ENCODE results near the gene MILR1. TPM values are rescaled to one million over a fixed set of nuclear protein-coding genes. Genes with fewer than 3 reads are reported as not detected.

The MILR1 gene
- total RNA-seq, 4 donors from 2014 or later = 2.3 to 14.6 (median 6.8) TPM; not detected in 1

DNA sequence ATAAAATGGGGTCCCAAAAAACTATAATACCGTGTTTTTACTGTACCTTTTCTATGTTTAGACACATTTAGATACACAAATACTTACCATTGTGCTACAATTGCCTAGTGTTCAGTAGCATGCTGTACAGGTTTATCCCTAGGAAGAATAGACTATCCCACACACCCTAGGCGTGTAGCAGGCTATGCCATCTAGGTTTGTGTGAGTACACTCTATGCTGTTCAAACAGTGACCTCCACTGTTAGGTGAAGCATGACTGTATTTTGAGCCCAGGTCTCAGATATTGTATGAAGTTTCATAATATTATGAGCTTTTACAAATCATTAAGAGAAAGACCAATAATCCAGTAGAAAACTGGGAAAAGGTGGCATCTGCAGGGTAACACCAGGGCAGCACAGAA is 23.6 kb downstream of the MILR1 start:
- no peaks in the 10 kb centered on the region for H3K27me3 ChIP-seq
- TF ChIP-seq, protein P1, sequence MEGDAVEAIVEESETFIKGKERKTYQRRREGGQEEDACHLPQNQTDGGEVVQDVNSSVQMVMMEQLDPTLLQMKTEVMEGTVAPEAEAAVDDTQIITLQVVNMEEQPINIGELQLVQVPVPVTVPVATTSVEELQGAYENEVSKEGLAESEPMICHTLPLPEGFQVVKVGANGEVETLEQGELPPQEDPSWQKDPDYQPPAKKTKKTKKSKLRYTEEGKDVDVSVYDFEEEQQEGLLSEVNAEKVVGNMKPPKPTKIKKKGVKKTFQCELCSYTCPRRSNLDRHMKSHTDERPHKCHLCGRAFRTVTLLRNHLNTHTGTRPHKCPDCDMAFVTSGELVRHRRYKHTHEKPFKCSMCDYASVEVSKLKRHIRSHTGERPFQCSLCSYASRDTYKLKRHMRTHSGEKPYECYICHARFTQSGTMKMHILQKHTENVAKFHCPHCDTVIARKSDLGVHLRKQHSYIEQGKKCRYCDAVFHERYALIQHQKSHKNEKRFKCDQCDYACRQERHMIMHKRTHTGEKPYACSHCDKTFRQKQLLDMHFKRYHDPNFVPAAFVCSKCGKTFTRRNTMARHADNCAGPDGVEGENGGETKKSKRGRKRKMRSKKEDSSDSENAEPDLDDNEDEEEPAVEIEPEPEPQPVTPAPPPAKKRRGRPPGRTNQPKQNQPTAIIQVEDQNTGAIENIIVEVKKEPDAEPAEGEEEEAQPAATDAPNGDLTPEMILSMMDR (IDR thresholded peaks at IDR 0.05) = no peak
- TF ChIP-seq POLR2A (IDR thresholded peaks at IDR 0.05) = no peak
- H3K9me3 ChIP-seq = no peaks in the 10 kb centered on the region
- no peaks in the 10 kb centered on the region for H3K36me3 ChIP-seq
- 89 to 95% methylated on average over 2 of the region's 2 CpGs for WGBS, 2 donors
- H3K27ac ChIP-seq = no peak overlapping the region
- intact Hi-C loops (cut with DNase I) = no loop called here
- no peak overlapping the region for H3K4me3 ChIP-seq (replicated peaks in 1 of 3)
- no peaks in the 10 kb centered on the region for H3K4me1 ChIP-seq
- no peak for DNase-seq

DNA sequence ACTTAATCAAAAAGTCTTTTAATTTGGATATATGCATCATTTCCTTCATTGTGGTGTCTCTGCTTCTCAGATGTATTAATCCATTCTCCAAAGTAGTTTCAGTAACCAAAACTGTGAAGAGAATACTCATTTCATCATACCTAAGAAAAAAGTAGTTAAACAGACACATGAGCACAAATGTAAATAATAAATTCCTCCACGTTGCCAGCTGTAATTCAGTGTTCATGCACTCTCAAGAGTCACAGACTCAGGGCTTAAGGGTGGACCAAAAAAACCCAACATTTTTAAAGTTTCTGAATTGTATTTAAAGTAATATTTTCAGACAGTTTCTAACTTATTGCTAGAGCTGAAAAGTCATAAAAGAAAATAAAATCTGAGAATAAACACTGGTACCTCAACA is 28.9 kb downstream of the MILR1 start:
- H3K27me3 ChIP-seq = no peaks in the 10 kb centered on the region
- H3K9me3 ChIP-seq = no peaks in the 10 kb centered on the region
- H3K36me3 ChIP-seq = no peaks in the 10 kb centered on the region
- H3K27ac ChIP-seq = peak overlapping the region in 1 of 3 donors; percentile 34
- no peak overlapping the region for H3K4me3 ChIP-seq (replicated peaks in 1 of 3)
- no peak for DNase-seq
- TF ChIP-seq POLR2A (IDR thresholded peaks at IDR 0.05) = no peak
- TF ChIP-seq, protein P1 (IDR thresholded peaks at IDR 0.05) = no peak
- peaks cover 0 to 5% of the 10 kb centered on the region in 2 donors for H3K4me1 ChIP-seq
- 11 to 12% methylated on average over 1 of the region's 1 CpG for WGBS, 2 donors
- intact Hi-C loops (cut with DNase I) = no loop called here

DNA sequence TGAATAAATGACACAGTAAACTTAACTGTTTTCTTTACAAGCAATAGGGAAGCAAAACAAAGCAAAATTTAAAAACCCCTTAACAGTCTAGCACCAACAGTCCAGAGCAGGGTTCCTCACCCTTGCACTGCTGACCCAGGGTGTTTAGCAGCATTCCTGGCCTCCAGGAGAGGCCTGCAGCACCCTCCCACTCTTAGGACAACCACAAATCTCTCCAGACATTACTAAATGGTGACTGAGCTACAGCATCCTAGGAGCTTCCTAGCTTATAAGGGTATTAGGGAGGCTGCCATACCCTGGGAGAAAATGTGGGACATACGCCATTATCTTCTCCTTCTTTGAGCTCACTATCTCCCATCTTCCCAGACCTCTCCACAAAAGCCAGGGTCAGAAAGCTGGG is 32.0 kb downstream of the MILR1 start:
- intact Hi-C loops (cut with DNase I) = no loop called here
- peaks cover 0 to 3% of the 10 kb centered on the region in 2 donors for H3K36me3 ChIP-seq
- H3K27me3 ChIP-seq = no peaks in the 10 kb centered on the region
- peaks cover 0 to 5% of the 10 kb centered on the region in 2 donors for H3K4me1 ChIP-seq
- H3K27ac ChIP-seq = no peak overlapping the region
- WGBS, 2 donors = 89 to 92% methylated on average over 1 of the region's 1 CpG
- TF ChIP-seq, protein P1 (IDR thresholded peaks at IDR 0.05) = no peak
- TF ChIP-seq POLR2A (IDR thresholded peaks at IDR 0.05) = no peak
- no peak overlapping the region for H3K4me3 ChIP-seq (replicated peaks in 1 of 3)
- H3K9me3 ChIP-seq = no peaks in the 10 kb centered on the region
- no peak for DNase-seq

DNA sequence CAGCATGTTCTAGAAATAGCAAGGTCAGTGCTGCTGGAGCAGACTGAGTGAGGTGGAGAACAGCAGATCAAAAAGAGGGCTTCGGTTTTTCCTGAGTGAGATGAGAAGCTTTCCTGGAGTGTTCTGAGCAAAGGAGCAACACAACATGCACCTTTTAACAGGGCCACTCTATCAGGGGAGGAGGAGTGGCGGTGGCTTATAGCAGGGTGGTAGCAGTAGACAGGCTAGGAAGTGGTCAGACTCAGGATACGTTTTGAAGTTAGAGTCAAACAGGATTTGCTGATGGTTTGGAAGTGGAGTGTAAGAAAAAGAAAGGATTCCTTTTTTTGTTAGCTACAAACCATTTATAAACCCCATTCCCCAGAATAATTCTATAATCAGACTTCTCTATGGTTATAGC is 35.5 kb downstream of the MILR1 start:
- no peaks in the 10 kb centered on the region for H3K27me3 ChIP-seq
- no peak overlapping the region for H3K27ac ChIP-seq
- intact Hi-C loops (cut with DNase I) = no loop called here
- no peak for DNase-seq
- TF ChIP-seq POLR2A (IDR thresholded peaks at IDR 0.05) = no peak
- TF ChIP-seq, protein P1 (IDR thresholded peaks at IDR 0.05) = no peak
- H3K4me3 ChIP-seq (replicated peaks in 1 of 3) = no peak overlapping the region
- 92 to 97% methylated on average over 3 of the region's 3 CpGs for WGBS, 2 donors
- H3K9me3 ChIP-seq = no peaks in the 10 kb centered on the region
- peaks cover 0 to 12% of the 10 kb centered on the region in 2 donors for H3K36me3 ChIP-seq
- no peaks in the 10 kb centered on the region for H3K4me1 ChIP-seq

DNA sequence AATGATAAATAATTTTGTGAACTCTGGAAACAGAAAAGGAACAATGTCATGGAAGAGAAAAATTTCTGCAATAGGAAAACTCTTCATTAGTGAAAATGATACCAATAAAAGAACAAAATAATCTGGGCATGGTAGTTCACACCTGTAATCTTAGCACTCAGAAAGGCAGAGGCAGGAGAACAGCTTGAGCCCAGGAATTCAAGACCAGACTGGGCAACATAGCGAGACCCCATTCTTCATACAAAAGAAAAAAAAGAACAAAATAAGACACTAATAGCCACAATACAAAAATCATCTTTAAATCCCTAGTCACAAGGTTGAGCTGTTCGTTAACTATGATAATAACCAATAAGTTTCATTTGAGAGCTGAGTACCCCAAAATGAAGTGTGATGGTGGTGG is 39.4 kb downstream of the MILR1 start:
- intact Hi-C loops (cut with DNase I) = no loop called here
- Histone ChIP-seq H3K27ac (no peak overlapping the region), H3K36me3 (peaks cover 26 to 34% of the 10 kb centered on the region in 2 donors), H3K4me1 (no peaks in the 10 kb centered on the region), H3K27me3 (no peaks in the 10 kb centered on the region), H3K9me3 (no peaks in the 10 kb centered on the region), H3K4me3 (replicated peaks in 1 of 3) (no peak overlapping the region)
- no peak for TF ChIP-seq POLR2A (IDR thresholded peaks at IDR 0.05)
- TF ChIP-seq, protein P1 (IDR thresholded peaks at IDR 0.05) = no peak
- DNase-seq = no peak
- WGBS, 2 donors = 96 to 97% methylated on average over 2 of the region's 2 CpGs

Data from thyroid gland (tissue), 4 donors.